ENCODE results near the gene NCLN. TPM values are rescaled to one million over a fixed set of nuclear protein-coding genes. Genes with fewer than 3 reads are reported as not detected.

Gene NCLN
- total RNA-seq, 1 donor from 2014 or later, result 12.2 TPM

- no peak overlapping the region for H3K27ac Mint-ChIP-seq
- no peaks in the 10 kb centered on the region for H3K4me1 ChIP-seq
- H3K4me3 ChIP-seq, result no peak overlapping the region
- no peaks in the 10 kb centered on the region for H3K9me3 ChIP-seq (ENCODE audit: low read depth)
- peaks cover 17% of the 10 kb centered on the region for H4K20me1 ChIP-seq (ENCODE audit: low read depth)
- no peaks in the 10 kb centered on the region for H3K79me2 ChIP-seq (ENCODE audit: low read depth)
- H3K4me1 Mint-ChIP-seq, result peaks cover 4% of the 10 kb centered on the region
- no peak for DNase-seq (ENCODE audit: low spot score)
- no peaks in the 10 kb centered on the region for H3K27me3 ChIP-seq
- H3K27ac ChIP-seq, result no peak overlapping the region
- H3K36me3 Mint-ChIP-seq, result peaks cover 15% of the 10 kb centered on the region
- H3K4me2 ChIP-seq, result no peak overlapping the region
- no peak overlapping the region for H3K9ac ChIP-seq
- H3K36me3 ChIP-seq, result no peaks in the 10 kb centered on the region
- no peak overlapping the region for H2AFZ ChIP-seq (replicated peaks)
- TF ChIP-seq EZH2 (IDR thresholded peaks at IDR 0.05) (no peak), CTCF (IDR thresholded peaks at IDR 0.05) (no peak), EZH2phosphoT487 (IDR thresholded peaks at IDR 0.05) (no peak)
- H3K9me3 Mint-ChIP-seq, result peaks cover 6% of the 10 kb centered on the region
- H3K4me3 Mint-ChIP-seq, result no peak overlapping the region
- no peaks in the 10 kb centered on the region for H3K27me3 Mint-ChIP-seq (ENCODE audit: insufficient read depth, low read depth)
- no peaks in the 10 kb centered on the region for H3F3A ChIP-seq (ENCODE audit: low read depth)
Measured at GRCh38 chr19:3251229-3251628, 65.5 kb downstream of the NCLN start.

GRCh38 chr19:3252650-3253049 is 66.9 kb downstream of the NCLN start:
- H3K4me3 ChIP-seq, result no peak overlapping the region
- H3K36me3 Mint-ChIP-seq, result peaks cover 15% of the 10 kb centered on the region
- H2AFZ ChIP-seq (replicated peaks), result no peak overlapping the region
- no peaks in the 10 kb centered on the region for H3K27me3 ChIP-seq
- H3K9me3 Mint-ChIP-seq, result peaks cover 6% of the 10 kb centered on the region
- H3F3A ChIP-seq (ENCODE audit: low read depth), result no peaks in the 10 kb centered on the region
- DNase-seq (ENCODE audit: low spot score), result no peak
- H3K4me1 Mint-ChIP-seq, result peaks cover 4% of the 10 kb centered on the region
- no peaks in the 10 kb centered on the region for H3K9me3 ChIP-seq (ENCODE audit: low read depth)
- no peak overlapping the region for H3K27ac Mint-ChIP-seq
- H3K4me2 ChIP-seq, result no peak overlapping the region
- TF ChIP-seq CTCF (IDR thresholded peaks at IDR 0.05), result no peak
- no peak for TF ChIP-seq EZH2 (IDR thresholded peaks at IDR 0.05)
- TF ChIP-seq EZH2phosphoT487 (IDR thresholded peaks at IDR 0.05), result no peak
- H3K9ac ChIP-seq, result no peak overlapping the region
- no peaks in the 10 kb centered on the region for H3K36me3 ChIP-seq
- no peak overlapping the region for H3K27ac ChIP-seq
- H3K27me3 Mint-ChIP-seq (ENCODE audit: insufficient read depth, low read depth), result no peaks in the 10 kb centered on the region
- H3K79me2 ChIP-seq (ENCODE audit: low read depth), result no peaks in the 10 kb centered on the region
- peaks cover 10% of the 10 kb centered on the region for H4K20me1 ChIP-seq (ENCODE audit: low read depth)
- H3K4me1 ChIP-seq, result no peaks in the 10 kb centered on the region
- no peak overlapping the region for H3K4me3 Mint-ChIP-seq

- Histone ChIP-seq H3K9me3 (ENCODE audit: low read depth) (no peaks in the 10 kb centered on the region), H3F3A (ENCODE audit: low read depth) (no peaks in the 10 kb centered on the region), H2AFZ (replicated peaks) (no peak overlapping the region), H3K36me3 (no peaks in the 10 kb centered on the region), H3K9ac (no peak overlapping the region), H3K27ac (no peak overlapping the region), H3K4me1 (no peaks in the 10 kb centered on the region), H3K27me3 (no peaks in the 10 kb centered on the region), H3K79me2 (ENCODE audit: low read depth) (no peaks in the 10 kb centered on the region), H3K4me3 (no peak overlapping the region), H4K20me1 (ENCODE audit: low read depth) (peaks cover 10% of the 10 kb centered on the region), H3K4me2 (no peak overlapping the region)
- Mint-ChIP-seq H3K4me1 (peaks cover 4% of the 10 kb centered on the region), H3K9me3 (peaks cover 6% of the 10 kb centered on the region), H3K27me3 (ENCODE audit: insufficient read depth, low read depth) (no peaks in the 10 kb centered on the region), H3K27ac (no peak overlapping the region), H3K36me3 (peaks cover 15% of the 10 kb centered on the region), H3K4me3 (no peak overlapping the region)
- no peak for DNase-seq (ENCODE audit: low spot score)
- TF ChIP-seq EZH2 (IDR thresholded peaks at IDR 0.05) (no peak), EZH2phosphoT487 (IDR thresholded peaks at IDR 0.05) (no peak), CTCF (IDR thresholded peaks at IDR 0.05) (no peak)
Measured at GRCh38 chr19:3253270-3253669, 67.5 kb downstream of the NCLN start.

Data from neural progenitor cell (in vitro differentiated cells).